BLaER1 treated with 17β-estradiol and CSF1 and Interleukin-3, amounts not matched to agents 10 nM and 100 nM (cell line): Measurements from ENCODE around the gene CENPO.

ENCODE experiments used
- H3K27ac ChIP-seq, 11 experiments: shearing (Covaris generic); formaldehyde crosslinking; 2 replicates each; pipeline ENCODE4 v1.8.1; 2022
- H3K27me3 ChIP-seq, 11 experiments: shearing (Covaris generic); formaldehyde crosslinking; 2 replicates each; pipeline ENCODE4 v1.8.1; 2022
- H3K36me3 ChIP-seq, 11 experiments: shearing (Covaris generic); formaldehyde crosslinking; 2 replicates each; pipeline ENCODE4 v1.8.1; 2022
- H3K4me1 ChIP-seq, 10 experiments: shearing (Covaris generic); formaldehyde crosslinking; 2 replicates each; pipeline ENCODE4 v1.8.1; 2022
- H3K4me2 ChIP-seq, 11 experiments: shearing (Covaris generic); formaldehyde crosslinking; 2 replicates each; pipeline ENCODE4 v1.8.1; 2022
- H3K4me3 ChIP-seq, 10 experiments: shearing (Covaris generic); formaldehyde crosslinking; 2 replicates each; pipeline ENCODE4 v1.8.1; 2022
- H3K9ac ChIP-seq, 11 experiments: shearing (Covaris generic); formaldehyde crosslinking; 2 replicates each; pipeline ENCODE4 v1.8.1; 2022
- H3K9me3 ChIP-seq, 11 experiments: shearing (Covaris generic); formaldehyde crosslinking; replicated peaks in 1 of 11; 2 replicates each; pipeline ENCODE4 v1.8.1; 2022
- H4K20me1 ChIP-seq, 11 experiments: shearing (Covaris generic); formaldehyde crosslinking; 2 replicates each; pipeline ENCODE4 v1.8.1; 2022
- Cebpa-rat ChIP-seq, 11 experiments: shearing (Covaris generic); IDR thresholded peaks; 2 replicates each; pipeline ENCODE4 v1.8.1; 2022

Gene CENPO

DNA sequence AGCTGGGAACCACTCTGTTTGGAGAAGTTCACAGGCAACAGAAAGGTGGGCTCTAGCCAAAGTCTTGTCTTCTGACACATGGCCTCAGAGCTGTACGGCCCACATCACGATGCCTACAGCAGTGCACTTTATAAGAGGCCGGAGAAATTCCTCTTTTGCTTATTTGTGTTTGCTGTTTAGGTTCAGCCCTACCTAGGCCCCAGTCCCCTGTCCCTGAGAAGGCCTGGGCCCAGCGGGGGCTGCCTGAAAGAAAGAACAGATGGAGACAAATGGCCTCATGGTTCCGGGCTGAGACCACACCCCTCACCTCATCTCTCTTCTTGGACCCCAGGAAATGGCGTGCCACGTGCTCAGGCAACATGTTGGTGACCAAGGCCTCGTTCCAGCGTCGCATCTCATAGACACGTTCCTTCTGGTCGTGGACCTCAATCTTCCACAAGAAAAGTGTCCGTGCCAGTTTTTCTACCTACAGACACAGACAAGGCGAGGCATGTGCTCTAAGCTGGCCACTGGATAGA, 30.9 kb downstream of the CENPO start:
- H3K27ac ChIP-seq = no peak overlapping the region
- no peak overlapping the region for H3K4me2 ChIP-seq
- H3K36me3 ChIP-seq = peaks cover 44 to 78% (median 69%) of the 10 kb centered on the region in 11 experiments

GRCh38 chr2:24824966-24825882, 32.0 kb downstream of the CENPO start:
- Histone ChIP-seq H3K4me1 (peaks cover 0 to 29% (median 19%) of the 10 kb centered on the region in 10 experiments; a peak in 18 of 20 replicates), H3K27me3 (no peaks in the 10 kb centered on the region), H4K20me1 (peaks cover 0 to 30% (median 7%) of the 10 kb centered on the region in 11 experiments; a peak in 12 of 22 replicates), H3K36me3 (peaks cover 36 to 67% (median 59%) of the 10 kb centered on the region in 11 experiments), H3K4me2 (0 out of 22 replicates have a peak overlapping the region, but pooled peaks of 2 of the 11 experiments have one; percentile 26 to 38), H3K27ac (0 out of 22 replicates have a peak overlapping the region, but pooled peaks of 2 of the 11 experiments have one; percentile 9 to 23), H3K9ac (no peak overlapping the region; a peak in 1 of 22 replicates), H3K9me3 (no peaks in the 10 kb centered on the region), H3K4me3 (no peak overlapping the region)
- no peak for TF ChIP-seq Cebpa-rat (IDR thresholded peaks at IDR 0.05)

More for the DNA sequence above, 30.9 kb downstream of the CENPO start:
- no peak overlapping the region for H3K9ac ChIP-seq
- no peaks in the 10 kb centered on the region for H3K9me3 ChIP-seq
- TF ChIP-seq Cebpa-rat (IDR thresholded peaks at IDR 0.05) = no peak
- H3K27me3 ChIP-seq = no peaks in the 10 kb centered on the region
- H4K20me1 ChIP-seq = peaks cover 0 to 30% (median 7%) of the 10 kb centered on the region in 11 experiments; a peak in 12 of 22 replicates
- no peak overlapping the region for H3K4me3 ChIP-seq
- H3K4me1 ChIP-seq = peaks cover 6 to 29% (median 19%) of the 10 kb centered on the region in 10 experiments

- H3K4me1 ChIP-seq = peaks cover 0 to 29% (median 19%) of the 10 kb centered on the region in 10 experiments; a peak in 18 of 20 replicates
- peak overlapping the region in 2 of 11 experiments; percentile 2 to 29; a peak in 1 of 22 replicates for H3K9ac ChIP-seq
- peaks cover 36 to 67% (median 59%) of the 10 kb centered on the region in 11 experiments for H3K36me3 ChIP-seq
- no peak for TF ChIP-seq Cebpa-rat (IDR thresholded peaks at IDR 0.05)
- no peaks in the 10 kb centered on the region for H3K9me3 ChIP-seq
- H3K4me2 ChIP-seq = peak overlapping the region in 9 of 11 experiments; percentile 5 to 38 (median 25); a peak in 8 of 22 replicates
- no peak overlapping the region for H3K4me3 ChIP-seq
- H3K27ac ChIP-seq = peak overlapping the region in 2 of 11 experiments; percentile 9 to 23; a peak in 2 of 22 replicates
- H4K20me1 ChIP-seq = peaks cover 0 to 35% (median 7%) of the 10 kb centered on the region in 11 experiments; a peak in 12 of 22 replicates
- H3K27me3 ChIP-seq = no peaks in the 10 kb centered on the region
These were observed 32.9 kb downstream of the CENPO start for GRCh38 chr2:24825883-24826772.

- no peak for TF ChIP-seq Cebpa-rat (IDR thresholded peaks at IDR 0.05)
- Histone ChIP-seq H4K20me1 (peaks cover 0 to 37% (median 6%) of the 10 kb centered on the region in 11 experiments; a peak in 12 of 22 replicates), H3K9ac (0 out of 22 replicates have a peak overlapping the region, but pooled peaks of 1 of the 11 experiments have one; percentile 2), H3K27ac (no peak overlapping the region), H3K9me3 (no peaks in the 10 kb centered on the region), H3K4me3 (no peak overlapping the region), H3K4me2 (peak overlapping the region in 1 of 11 experiments; percentile 15; a peak in 2 of 22 replicates), H3K4me1 (peaks cover 0 to 29% (median 19%) of the 10 kb centered on the region in 10 experiments; a peak in 18 of 20 replicates), H3K36me3 (peaks cover 31 to 65% (median 52%) of the 10 kb centered on the region in 11 experiments), H3K27me3 (no peaks in the 10 kb centered on the region)
These were observed 33.5 kb downstream of the CENPO start for GRCh38 chr2:24826773-24827145.

DNA sequence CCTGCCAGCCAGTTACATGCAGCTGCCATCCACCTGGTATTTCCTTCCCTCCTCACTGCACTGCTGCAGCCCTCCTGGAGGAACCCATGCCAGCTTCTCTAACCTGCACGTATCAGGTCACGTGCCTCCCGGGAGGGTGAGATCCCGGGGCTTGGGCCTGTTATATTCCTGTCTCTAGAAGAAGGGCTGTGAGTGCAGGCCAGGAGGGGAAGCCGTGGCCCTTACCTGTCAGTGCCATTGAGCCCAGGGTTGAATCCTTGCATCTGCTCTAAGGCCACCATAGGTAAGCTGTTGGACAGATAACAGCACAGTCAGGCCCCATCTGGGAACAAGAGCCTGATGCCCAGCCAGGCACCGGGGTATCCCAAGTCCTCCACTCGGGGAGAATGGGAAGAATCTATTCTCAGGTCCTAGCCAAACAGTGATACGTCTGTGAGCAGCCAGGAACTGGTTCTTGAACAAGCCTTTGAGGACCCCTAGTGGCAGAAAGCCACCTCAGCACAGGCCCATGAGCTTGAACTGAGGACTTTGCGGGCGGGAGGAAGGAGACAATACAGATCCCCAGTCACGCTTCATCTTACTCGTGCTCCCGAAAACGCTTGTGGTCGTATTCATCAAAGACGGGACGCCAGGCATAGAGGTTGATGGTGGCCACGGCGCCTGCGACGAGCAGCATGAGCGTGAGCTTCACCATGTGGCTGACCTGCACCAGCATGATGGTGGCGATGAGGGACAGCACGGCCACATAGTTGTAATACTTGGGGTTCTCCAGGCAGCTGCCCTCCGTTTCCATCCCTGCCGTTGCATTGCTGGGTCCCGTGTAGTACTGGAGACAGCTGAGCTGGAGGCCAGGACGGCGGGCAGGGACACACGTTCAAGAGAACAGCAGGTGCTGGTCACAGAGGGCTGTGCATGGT, 34.4 kb downstream of the CENPO start:
- H3K36me3 ChIP-seq = peaks cover 23 to 57% (median 44%) of the 10 kb centered on the region in 11 experiments
- no peak overlapping the region for H3K4me3 ChIP-seq
- no peak for TF ChIP-seq Cebpa-rat (IDR thresholded peaks at IDR 0.05)
- peaks cover 0 to 40% (median 6%) of the 10 kb centered on the region in 11 experiments; a peak in 12 of 22 replicates for H4K20me1 ChIP-seq
- peak overlapping the region in 2 of 11 experiments; percentile 19 to 26; a peak in 3 of 22 replicates for H3K9ac ChIP-seq
- H3K9me3 ChIP-seq = no peaks in the 10 kb centered on the region
- H3K4me2 ChIP-seq = peak overlapping the region in 9 of 11 experiments; percentile 13 to 55 (median 29); a peak in 12 of 22 replicates
- peaks cover 0 to 29% (median 19%) of the 10 kb centered on the region in 10 experiments; a peak in 18 of 20 replicates for H3K4me1 ChIP-seq
- H3K27me3 ChIP-seq = no peaks in the 10 kb centered on the region
- no peak overlapping the region for H3K27ac ChIP-seq

DNA sequence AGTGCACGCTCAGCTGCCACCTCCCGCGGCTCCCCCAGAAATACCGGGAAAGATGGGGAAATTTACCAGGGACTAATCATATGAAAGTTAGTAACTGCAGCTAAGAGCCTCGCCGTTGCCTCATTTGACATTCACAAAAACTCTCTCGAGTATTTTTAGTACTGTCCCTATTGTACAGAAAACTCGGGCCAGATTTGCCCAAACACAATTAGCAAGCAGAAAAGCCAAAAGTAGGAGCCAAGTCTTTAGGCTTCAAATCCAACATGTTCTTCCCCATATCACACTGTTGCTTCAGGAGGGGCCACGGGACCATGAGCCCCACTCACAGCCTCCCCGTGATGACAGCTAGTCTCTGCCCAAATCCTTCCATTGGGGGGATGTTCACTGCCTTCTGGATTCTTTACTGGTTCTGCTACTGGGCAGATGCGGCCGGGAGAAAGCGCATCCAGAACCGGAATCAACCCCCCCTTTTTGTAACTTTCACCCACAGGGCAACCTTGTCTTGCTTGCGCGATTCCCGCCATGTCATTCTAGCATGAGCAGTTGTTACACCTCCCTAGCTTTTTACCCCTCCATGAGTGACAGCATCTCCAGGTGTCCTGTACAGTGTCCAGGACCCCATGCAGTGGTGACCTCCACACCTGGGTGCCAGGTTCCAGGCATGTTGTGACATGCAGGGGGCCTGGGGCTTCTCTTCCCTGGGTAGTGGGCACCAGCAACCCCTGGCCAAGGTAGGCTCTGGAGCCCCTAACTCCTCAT, 35.2 kb downstream of the CENPO start:
- Histone ChIP-seq H3K36me3 (peaks cover 23 to 55% (median 42%) of the 10 kb centered on the region in 11 experiments), H3K4me3 (no peak overlapping the region), H4K20me1 (peaks cover 0 to 47% (median 6%) of the 10 kb centered on the region in 11 experiments; a peak in 12 of 22 replicates), H3K9me3 (no peaks in the 10 kb centered on the region), H3K4me1 (peaks cover 0 to 29% (median 19%) of the 10 kb centered on the region in 10 experiments; a peak in 18 of 20 replicates), H3K9ac (peak overlapping the region in 1 of 11 experiments; percentile 19; a peak in 1 of 22 replicates), H3K4me2 (peak overlapping the region in 6 of 11 experiments; percentile 13 to 55 (median 33); a peak in 5 of 22 replicates), H3K27ac (no peak overlapping the region), H3K27me3 (no peaks in the 10 kb centered on the region)
- no peak for TF ChIP-seq Cebpa-rat (IDR thresholded peaks at IDR 0.05)

DNA sequence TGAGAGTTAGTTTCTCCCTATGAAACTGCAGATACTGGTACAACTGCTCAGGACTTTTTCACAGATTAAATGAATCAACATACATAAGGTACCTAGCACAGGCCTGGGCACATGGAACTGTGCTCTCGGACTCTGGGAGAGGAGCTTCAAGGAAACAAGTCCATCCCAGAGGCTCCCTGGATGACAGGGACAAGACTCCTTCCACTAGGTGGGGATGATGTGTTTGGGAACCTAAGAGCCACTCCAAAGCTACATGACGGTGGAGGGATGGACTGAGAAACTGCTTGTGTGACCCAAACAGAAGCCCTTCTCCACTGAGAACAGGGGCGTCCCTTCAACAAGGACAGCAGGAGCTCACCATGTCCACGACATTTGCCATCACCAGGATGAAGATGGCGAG, 37.1 kb downstream of the CENPO start:
- Histone ChIP-seq H3K36me3 (peaks cover 17 to 55% (median 43%) of the 10 kb centered on the region in 11 experiments; a peak in 21 of 22 replicates), H4K20me1 (peaks cover 0 to 53% (median 6%) of the 10 kb centered on the region in 11 experiments; a peak in 12 of 22 replicates), H3K9me3 (no peaks in the 10 kb centered on the region), H3K27me3 (no peaks in the 10 kb centered on the region), H3K4me1 (peaks cover 0 to 29% (median 19%) of the 10 kb centered on the region in 10 experiments; a peak in 18 of 20 replicates), H3K27ac (no peak overlapping the region), H3K4me3 (no peak overlapping the region), H3K4me2 (no peak overlapping the region), H3K9ac (no peak overlapping the region)
- TF ChIP-seq Cebpa-rat (IDR thresholded peaks at IDR 0.05) = no peak
